GM18505 (cell line): Measurements from ENCODE around the gene MAPT.

Experiments used
- ATAC-seq: cut with Tn5 transposase; IDR thresholded peaks from one replicate; pipeline ENCODE4 v1.9.1; 2021; ENCODE audit not compliant: unreplicated experiment
- POLR2A ChIP-seq: IDR thresholded peaks from 4 replicates; pipeline ENCODE4 v1.6.1; 2011; ENCODE audit warnings: borderline replicate concordance; ENCODE audit not compliant: insufficient read depth, insufficient read length; ENCODE audit errors: extremely low read depth

Gene MAPT

GRCh38 chr17:45963889-45964288, 69.5 kb downstream of the MAPT start:
- ATAC-seq: no peak
- TF ChIP-seq POLR2A: no peak

- ATAC-seq: no peak
- no peak for TF ChIP-seq POLR2A
Observed at GRCh38 chr17:45964634-45965033, 70.3 kb downstream of the MAPT start.

- ATAC-seq: no peak
- TF ChIP-seq POLR2A: no peak
Observed at GRCh38 chr17:45965812-45966211, 71.5 kb downstream of the MAPT start.

- TF ChIP-seq POLR2A: no peak
- ATAC-seq: no peak
Observed at GRCh38 chr17:45966606-45967280, 72.4 kb downstream of the MAPT start.

GRCh38 chr17:45967378-45967777, 73.0 kb downstream of the MAPT start:
- no peak for TF ChIP-seq POLR2A
- no peak for ATAC-seq

GRCh38 chr17:45968732-45969131, 74.4 kb downstream of the MAPT start:
- no peak for TF ChIP-seq POLR2A
- ATAC-seq: no peak

DNA sequence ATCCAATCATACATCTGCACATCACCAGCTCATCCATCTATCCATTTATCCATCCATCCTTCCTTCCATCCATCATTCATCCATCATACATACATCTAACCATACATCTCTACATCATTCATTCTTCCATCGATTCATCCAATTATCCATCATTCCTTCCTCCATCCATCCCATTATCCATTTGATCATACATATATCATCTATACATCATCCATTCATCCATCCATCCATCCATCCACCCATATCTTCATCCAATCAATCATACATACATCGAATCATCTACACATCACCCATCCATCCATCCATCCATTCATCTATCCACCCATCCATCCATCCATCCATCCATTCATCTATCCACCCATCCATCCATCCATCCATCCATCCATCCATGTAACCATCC, 75.4 kb downstream of the MAPT start:
- no peak for ATAC-seq
- no peak for TF ChIP-seq POLR2A

GRCh38 chr17:45970659-45971058, 76.3 kb downstream of the MAPT start:
- no peak for ATAC-seq
- TF ChIP-seq POLR2A: no peak

GRCh38 chr17:45971698-45972141, 77.4 kb downstream of the MAPT start:
- no peak for ATAC-seq
- no peak for TF ChIP-seq POLR2A

GRCh38 chr17:45972531-45972930, 78.2 kb downstream of the MAPT start:
- ATAC-seq: no peak
- no peak for TF ChIP-seq POLR2A

GRCh38 chr17:45973099-45973780, 78.9 kb downstream of the MAPT start:
- no peak for ATAC-seq
- TF ChIP-seq POLR2A: no peak

DNA sequence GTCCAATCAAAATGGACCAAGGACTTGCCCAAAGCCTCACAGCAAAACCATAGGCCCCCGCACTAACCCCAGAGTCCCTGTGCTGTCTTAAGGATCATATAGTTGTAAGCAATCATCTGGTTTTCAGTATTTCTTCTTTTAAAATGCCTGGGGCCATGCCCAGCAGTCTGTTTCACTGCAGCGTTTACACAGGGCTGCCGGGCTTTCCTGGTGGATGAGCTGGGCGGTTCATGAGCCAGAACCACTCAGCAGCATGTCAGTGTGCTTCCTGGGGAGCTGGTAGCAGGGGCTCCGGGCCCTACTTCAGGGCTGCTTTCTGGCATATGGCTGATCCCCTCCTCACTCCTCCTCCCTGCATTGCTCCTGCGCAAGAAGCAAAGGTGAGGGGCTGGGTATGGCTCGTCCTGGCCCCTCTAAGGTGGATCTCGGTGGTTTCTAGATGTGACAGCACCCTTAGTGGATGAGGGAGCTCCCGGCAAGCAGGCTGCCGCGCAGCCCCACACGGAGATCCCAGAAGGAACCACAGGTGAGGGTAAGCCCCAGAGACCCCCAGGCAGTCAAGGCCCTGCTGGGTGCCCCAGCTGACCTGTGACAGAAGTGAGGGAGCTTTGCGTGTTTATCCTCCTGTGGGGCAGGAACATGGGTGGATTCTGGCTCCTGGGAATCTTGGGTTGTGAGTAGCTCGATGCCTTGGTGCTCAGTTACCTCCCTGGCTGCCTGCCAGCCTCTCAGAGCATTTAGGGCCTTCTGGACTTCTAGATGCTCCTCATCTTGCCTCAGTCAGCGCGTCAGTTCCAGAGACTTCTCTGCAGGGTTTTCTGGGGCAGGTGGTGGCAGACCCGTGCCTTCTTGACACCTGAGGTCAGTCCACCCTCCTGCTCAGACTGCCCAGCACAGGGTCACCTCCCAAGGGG, 79.8 kb downstream of the MAPT start:
- no peak for TF ChIP-seq POLR2A
- no peak for ATAC-seq

DNA sequence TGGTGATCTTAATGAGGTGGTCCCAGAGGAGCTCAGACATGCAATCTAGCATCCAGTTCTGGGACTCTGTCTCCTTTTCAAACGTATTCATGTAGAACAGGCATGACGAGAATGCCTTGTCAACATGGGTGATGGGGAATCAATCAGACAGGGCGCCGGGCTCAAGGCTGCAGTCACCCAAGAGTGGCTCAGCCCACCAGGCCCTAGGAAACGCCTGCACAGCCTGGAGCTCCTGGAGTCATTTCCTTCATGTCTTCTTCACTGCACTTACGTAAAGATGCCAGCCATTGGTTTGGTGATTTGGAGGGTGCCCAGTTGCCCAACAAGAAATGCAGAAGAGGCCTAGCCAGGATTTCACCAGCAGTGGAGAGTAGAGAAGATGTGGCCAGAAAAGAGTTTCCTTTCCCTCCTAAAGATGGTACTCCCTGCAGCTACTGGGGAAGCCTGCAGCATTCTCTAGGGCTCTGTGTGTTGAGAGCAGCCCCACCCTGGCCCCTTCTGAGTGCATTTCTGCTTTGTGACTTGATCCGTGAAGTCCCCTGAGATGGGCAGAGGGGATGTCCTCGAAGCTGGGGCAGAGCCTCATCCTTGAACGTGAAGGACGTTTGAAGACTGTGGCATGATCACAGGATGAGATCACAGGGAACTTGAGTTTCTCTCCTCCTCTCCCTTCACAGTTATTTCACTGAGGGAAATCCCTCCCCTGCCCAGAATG, 80.7 kb downstream of the MAPT start:
- TF ChIP-seq POLR2A: no peak
- no peak for ATAC-seq
